Central memory CD4-positive, alpha-beta T cell (primary cell): ENCODE measurements around the gene SULT1C3.

Experiments
- DNase-seq: peaks from one replicate; pipeline ENCODE4 v3.0.0; 2022

Gene SULT1C3

GRCh38 chr2:108309903-108310302, 70.1 kb downstream of the SULT1C3 start:
- DNase-seq: no peak
